ENCODE results near the gene ZBTB12. TPM values are rescaled to one million over a fixed set of nuclear protein-coding genes. Genes with fewer than 3 reads are reported as not detected.

ZBTB12 gene
- total RNA-seq, 2 experiments from 2014 or later = 0.28 to 0.33 TPM

- CTCF ChIA-PET = no interaction called here
- Mint-ChIP-seq H3K36me3 (ENCODE audit: low read depth) (peaks cover 27% of the 10 kb centered on the region), H3K27me3 (no peaks in the 10 kb centered on the region), H3K27ac (peak overlapping the region; percentile 98), H3K4me1 (ENCODE audit: low read depth) (peaks cover 46% of the 10 kb centered on the region), H3K9me3 (no peaks in the 10 kb centered on the region), H3K4me3 (peak overlapping the region; percentile 86)
- POLR2A ChIA-PET = no interaction called here
- peaks cover 50% of the 10 kb centered on the region for H3K4me1 ChIP-seq (ENCODE audit: insufficient read depth, low read length)
- no peaks in the 10 kb centered on the region for H3K27me3 ChIP-seq (ENCODE audit: control insufficient read depth in 1 of 2, insufficient read depth in 2 of 2, low read length in 2 of 2)
- no peak for TF ChIP-seq CTCF (IDR thresholded peaks at IDR 0.05)
- ATAC-seq (ENCODE audit: poor library complexity) (no peak), DNase-seq (peak in 2 of 14 experiments; percentile 41 to 50)
- H3K9me3 ChIP-seq (ENCODE audit: control insufficient read depth in 1 of 2, insufficient read depth in 1 of 2, low read length in 2 of 2) = no peaks in the 10 kb centered on the region
- H3K27ac ChIP-seq (ENCODE audit: low read depth in 1 of 2, low read length in 2 of 2) = no peak overlapping the region
- no peak overlapping the region for H3K4me3 ChIP-seq (ENCODE audit: low read length)
- intact Hi-C loops (cut with DNase I, micrococcal nuclease) = loop anchor here (2.0 to 5.0 kb wide), 5 partner anchors 37 to 1372 kb away; partner anchors contain the start of genes ATP6V1G2 (in 1 of the 2), GPSM3 (in 1 of the 2), NELFE (in 1 of the 2) and NEU1 (in 1 of the 2)
- peaks cover 2% of the 10 kb centered on the region for H3K36me3 ChIP-seq (ENCODE audit: insufficient read depth, low read length)
Measured at GRCh38 chr6:31899882-31900722, 1.8 kb downstream of the ZBTB12 start.

GRCh38 chr6:31899215-31899614 lies 2.7 kb downstream of the ZBTB12 start:
- H3K27ac Mint-ChIP-seq = peak overlapping the region; percentile 98
- CTCF ChIA-PET = interaction anchor here (1.1 kb wide), 1 partner anchor 10 kb away, joined by 3 read pairs; no protein-coding TSS in a partner anchor
- peaks cover 46% of the 10 kb centered on the region for H3K4me1 Mint-ChIP-seq (ENCODE audit: low read depth)
- H3K36me3 ChIP-seq (ENCODE audit: insufficient read depth, low read length) = peaks cover 6% of the 10 kb centered on the region
- H3K9me3 Mint-ChIP-seq = no peaks in the 10 kb centered on the region
- no peak for TF ChIP-seq CTCF (IDR thresholded peaks at IDR 0.05)
- H3K36me3 Mint-ChIP-seq (ENCODE audit: low read depth) = peaks cover 32% of the 10 kb centered on the region
- peaks cover 50% of the 10 kb centered on the region for H3K4me1 ChIP-seq (ENCODE audit: insufficient read depth, low read length)
- no peak overlapping the region for H3K4me3 ChIP-seq (ENCODE audit: low read length)
- H3K4me3 Mint-ChIP-seq = peak overlapping the region; percentile 86
- H3K27me3 ChIP-seq (ENCODE audit: control insufficient read depth in 1 of 2, insufficient read depth in 2 of 2, low read length in 2 of 2) = no peaks in the 10 kb centered on the region
- ATAC-seq (ENCODE audit: poor library complexity) (no peak), DNase-seq (no peak)
- H3K27me3 Mint-ChIP-seq = no peaks in the 10 kb centered on the region
- H3K9me3 ChIP-seq (ENCODE audit: control insufficient read depth in 1 of 2, insufficient read depth in 1 of 2, low read length in 2 of 2) = no peaks in the 10 kb centered on the region
- POLR2A ChIA-PET = interaction anchor here (0.7 to 2.3 kb wide), 6 partner anchors 59 to 278 kb away, joined by 3 to 18 read pairs (median 6); partner anchors contain the start of genes ABHD16A, BAG6, FKBPL and HSPA1B
- intact Hi-C loops (cut with DNase I, micrococcal nuclease) = loop anchor here (2.0 to 5.0 kb wide), 4 partner anchors 36 to 352 kb away; partner anchors contain the start of genes ATP6V1G2 (in 1 of the 2), GPSM3 (in 1 of the 2), NELFE (in 1 of the 2) and NEU1 (in 1 of the 2)
- H3K27ac ChIP-seq (ENCODE audit: low read depth in 1 of 2, low read length in 2 of 2) = no peak overlapping the region

- H3K27me3 Mint-ChIP-seq = no peaks in the 10 kb centered on the region
- intact Hi-C loops (cut with DNase I, micrococcal nuclease) = loop anchor here (2.0 to 5.0 kb wide), 4 partner anchors 36 to 351 kb away; partner anchors contain the start of genes ATP6V1G2 (in 1 of the 2), GPSM3 (in 1 of the 2), NELFE (in 1 of the 2) and NEU1 (in 1 of the 2)
- Histone ChIP-seq H3K9me3 (ENCODE audit: control insufficient read depth in 1 of 2, insufficient read depth in 1 of 2, low read length in 2 of 2) (no peaks in the 10 kb centered on the region), H3K27me3 (ENCODE audit: control insufficient read depth in 1 of 2, insufficient read depth in 2 of 2, low read length in 2 of 2) (no peaks in the 10 kb centered on the region), H3K4me3 (ENCODE audit: low read length) (peak overlapping the region; percentile 99), H3K36me3 (ENCODE audit: insufficient read depth, low read length) (peaks cover 9% of the 10 kb centered on the region), H3K4me1 (ENCODE audit: insufficient read depth, low read length) (peaks cover 50% of the 10 kb centered on the region), H3K27ac (ENCODE audit: low read depth in 1 of 2, low read length in 2 of 2) (peak overlapping the region; percentile 82 to 89)
- peak; percentile 53 for ATAC-seq (ENCODE audit: poor library complexity)
- ChIA-PET POLR2A (interaction anchor here (0.6 to 2.7 kb wide), 19 partner anchors 35 to 1073 kb away, joined by 3 to 21 read pairs (median 4); partner anchors contain the start of genes ABHD16A, BAG6, DDX39B and DXO), CTCF (interaction anchor here (1.1 to 1.3 kb wide), 3 partner anchors 9 to 73 kb away, joined by 3 to 4 read pairs (median 4); partner anchors contain the start of gene DXO)
- peak overlapping the region; percentile 98 for H3K27ac Mint-ChIP-seq
- no peak for TF ChIP-seq CTCF (IDR thresholded peaks at IDR 0.05)
- peak in 8 of 14 experiments; percentile 15 to 80 (median 44) for DNase-seq
- H3K4me1 Mint-ChIP-seq (ENCODE audit: low read depth) = peaks cover 46% of the 10 kb centered on the region
- H3K9me3 Mint-ChIP-seq = no peaks in the 10 kb centered on the region
- H3K4me3 Mint-ChIP-seq = peak overlapping the region; percentile 98
- H3K36me3 Mint-ChIP-seq (ENCODE audit: low read depth) = peaks cover 39% of the 10 kb centered on the region
Measured at GRCh38 chr6:31898383-31899011, 3.4 kb downstream of the ZBTB12 start.

All from CD4-positive, alpha-beta T cell (primary cell).